Astrocyte (in vitro differentiated cells and primary cell): ENCODE results near the gene DNAAF3.

Experiments
- CTCF ChIP-seq: IDR thresholded peaks from 2 replicates; pipeline ENCODE4 v1.5.1; 2011; ENCODE audit warnings: low read depth, mild to moderate bottlenecking, inconsistent platforms, low read length, moderate library complexity; ENCODE audit not compliant: insufficient read depth
- EZH2 ChIP-seq: IDR thresholded peaks from 2 replicates; pipeline ENCODE4 v1.6.1; 2012; ENCODE audit warnings: mild to moderate bottlenecking, low read length, inconsistent platforms; ENCODE audit not compliant: insufficient read depth

DNA sequence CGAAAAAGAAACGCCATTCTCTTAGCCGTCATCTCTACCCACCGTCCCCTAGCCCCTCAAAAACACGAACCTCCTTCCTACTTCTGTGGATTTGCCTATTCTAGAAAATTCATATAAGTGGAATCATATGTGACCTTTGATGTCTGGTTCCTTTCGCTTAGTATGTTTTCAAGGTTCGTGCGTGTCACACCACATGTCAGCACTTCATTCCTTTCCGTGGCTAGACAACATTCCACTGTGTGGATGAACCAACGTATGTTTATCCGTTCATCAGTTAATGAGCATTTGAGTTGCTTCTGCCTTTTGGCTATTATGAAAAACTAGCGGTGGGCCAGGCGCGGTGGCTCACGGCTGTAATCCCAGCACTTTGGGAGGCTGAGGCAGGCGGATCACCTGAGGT, 35.0 kb downstream of the DNAAF3 start:
- TF ChIP-seq CTCF: no peak
- TF ChIP-seq EZH2: no peak
